Esophagus mucosa (tissue), 1 donor: ENCODE data around the gene LTBP1. TPM values are rescaled to one million over a fixed set of nuclear protein-coding genes. Genes with fewer than 3 reads are reported as not detected.
"Not testable (repeated sequence)": the region's sequence is repeated elsewhere in the genome, so short reads cannot be mapped to it uniquely, and the experiment has no call there.

Source experiments
- ATAC-seq: fragments of 200-7000 bp; cut with Tn5 transposase; one replicate; pipeline ENCODE4 v1.9.1; 2020
- total RNA-seq: library from RNA; stranded (reverse); gene quantifications from one replicate; pipeline ENCODE4 v1.2.4, GENCODE V29; 2023
- donor health status: DM: yes; HTN: yes; CAD: no.

The LTBP1 gene
- total RNA-seq, 1 donor from 2014 or later: 33.8 TPM

DNA sequence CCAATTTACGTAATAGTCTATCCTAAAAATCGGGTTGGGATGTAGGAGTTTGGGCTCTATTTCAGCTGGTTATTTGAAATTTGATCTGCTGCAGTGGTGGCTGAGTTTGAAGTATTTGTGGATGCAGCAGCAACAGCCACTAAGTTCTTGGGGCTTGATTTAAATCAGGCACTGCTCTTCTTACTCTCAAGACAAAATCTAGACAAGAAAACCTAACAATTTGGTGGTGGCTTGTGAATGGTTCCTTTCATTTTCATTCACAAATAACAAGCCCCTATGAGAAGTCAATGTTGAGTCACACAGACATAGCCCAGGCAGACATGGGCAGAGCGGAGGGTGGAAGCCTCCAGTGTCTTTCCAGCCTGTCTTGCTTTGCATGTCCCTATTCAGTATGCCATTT is 199.3 kb downstream of the LTBP1 start:
- ATAC-seq: no peak

DNA sequence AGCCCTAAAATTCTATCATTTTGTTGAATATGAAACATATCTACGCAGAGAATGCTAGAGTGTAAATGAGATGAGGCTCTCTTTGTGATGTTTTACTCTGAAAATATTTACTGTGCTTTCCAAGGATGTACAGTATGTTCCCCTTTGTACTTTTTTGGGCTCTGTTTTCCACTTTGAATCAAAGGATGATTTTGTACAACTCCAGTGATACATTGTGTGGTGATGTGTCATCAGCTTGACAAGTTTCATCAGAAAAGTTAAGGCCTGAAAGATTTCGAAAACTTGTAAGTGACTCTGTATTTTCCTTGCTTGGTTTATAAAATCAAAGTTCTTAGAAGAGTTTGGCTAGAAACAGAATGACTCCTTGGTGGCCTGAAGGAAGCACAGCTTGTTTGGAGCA is 206.3 kb downstream of the LTBP1 start:
- ATAC-seq: peak; percentile 61

DNA sequence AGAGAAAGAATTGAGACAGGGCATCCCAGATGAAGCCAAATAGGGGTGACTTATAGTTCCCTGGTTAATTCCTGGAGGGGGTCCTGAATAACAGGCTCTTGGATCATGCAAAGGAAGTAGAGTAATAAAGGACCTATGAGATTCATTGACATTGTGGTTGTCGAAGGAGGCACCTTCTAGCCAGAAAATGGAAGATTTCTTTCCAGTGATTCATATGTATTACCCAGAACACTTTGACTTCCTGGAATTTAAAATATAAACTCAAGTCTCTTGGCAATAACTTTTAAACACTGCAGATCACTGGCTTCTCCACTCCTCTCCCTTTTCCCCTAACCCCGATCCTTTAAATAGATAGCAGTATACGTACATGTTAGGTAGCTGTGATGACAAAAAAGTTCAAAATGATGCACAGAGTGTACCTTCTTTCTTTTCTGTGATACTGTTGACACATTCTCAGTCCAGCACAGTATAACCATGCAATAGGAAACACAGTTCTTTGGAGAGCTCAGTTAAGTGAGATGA is 211.8 kb downstream of the LTBP1 start:
- peak; percentile 82 for ATAC-seq

GRCh38 chr2:33160191-33160590 is 213.4 kb downstream of the LTBP1 start:
- no peak for ATAC-seq

GRCh38 chr2:33166287-33166881 is 219.6 kb downstream of the LTBP1 start:
- ATAC-seq: no peak

DNA sequence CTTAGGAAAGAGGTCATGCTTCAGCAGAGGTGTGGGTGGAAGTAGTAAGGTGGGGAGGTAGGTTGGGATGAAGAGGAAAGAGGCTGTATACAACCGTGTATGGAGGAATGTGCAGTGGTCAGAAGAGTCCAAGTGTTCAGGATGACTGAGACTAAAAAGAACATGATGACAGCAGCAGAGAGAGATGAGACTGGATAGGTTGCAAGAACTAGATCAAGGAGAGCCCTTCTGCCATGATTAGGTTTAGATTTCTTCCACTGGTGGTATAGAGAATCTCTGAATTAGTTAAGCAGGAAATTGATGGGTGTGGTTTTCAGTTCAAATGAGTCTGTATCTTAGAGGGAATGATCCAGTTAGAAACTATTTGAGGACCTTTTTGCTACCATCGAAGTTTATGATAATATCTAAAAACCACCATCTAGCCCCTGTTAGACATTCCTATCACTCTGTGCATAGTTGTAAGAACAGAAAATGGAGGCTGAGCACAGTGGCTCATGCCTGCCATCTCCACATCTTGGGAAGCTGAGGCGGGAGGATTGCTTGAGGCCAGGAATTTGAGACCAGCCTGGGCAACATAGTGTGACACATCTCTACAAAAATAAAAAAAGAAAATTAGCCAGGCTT is 221.0 kb downstream of the LTBP1 start:
- no peak for ATAC-seq

DNA sequence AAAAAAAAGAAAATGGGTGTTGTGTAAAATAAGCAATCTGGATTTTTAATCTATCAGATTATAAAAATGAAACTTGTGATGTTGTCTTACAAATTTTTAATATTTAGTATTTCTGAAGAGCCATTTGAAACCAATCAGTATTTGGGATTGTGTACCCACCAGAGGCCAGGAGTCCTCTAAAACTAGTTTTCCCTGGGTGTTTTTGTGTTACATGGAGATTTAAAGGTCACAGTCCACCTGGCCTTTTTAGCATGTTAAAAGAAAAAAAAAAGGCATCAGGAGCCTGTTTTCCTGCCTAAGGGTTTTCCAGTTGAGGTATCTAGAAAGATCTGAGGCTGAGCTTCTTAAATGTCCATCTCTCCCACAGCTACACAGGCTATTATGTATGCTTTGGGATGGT is 221.7 kb downstream of the LTBP1 start:
- ATAC-seq: no peak

GRCh38 chr2:33168922-33169321 is 222.2 kb downstream of the LTBP1 start:
- ATAC-seq: no peak

DNA sequence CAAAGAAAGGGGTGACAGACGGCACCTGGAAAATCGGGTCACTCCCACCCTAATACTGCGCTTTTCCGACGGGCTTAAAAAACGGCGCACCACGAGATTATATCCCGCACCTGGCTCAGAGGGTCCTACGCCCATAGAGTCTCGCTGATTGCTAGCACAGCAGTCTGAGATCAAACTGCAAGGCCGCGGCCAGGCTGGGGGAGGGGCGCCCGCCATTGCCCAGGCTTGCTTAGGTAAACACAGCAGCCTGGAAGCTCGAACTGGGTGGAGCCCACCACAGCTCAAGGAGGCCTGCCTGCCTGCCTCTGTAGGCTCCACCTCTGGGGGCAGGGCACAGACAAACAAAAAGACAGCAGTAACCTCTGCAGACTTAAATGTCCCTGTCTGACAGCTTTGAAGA is 223.5 kb downstream of the LTBP1 start:
- ATAC-seq: not testable (repeated sequence)

DNA sequence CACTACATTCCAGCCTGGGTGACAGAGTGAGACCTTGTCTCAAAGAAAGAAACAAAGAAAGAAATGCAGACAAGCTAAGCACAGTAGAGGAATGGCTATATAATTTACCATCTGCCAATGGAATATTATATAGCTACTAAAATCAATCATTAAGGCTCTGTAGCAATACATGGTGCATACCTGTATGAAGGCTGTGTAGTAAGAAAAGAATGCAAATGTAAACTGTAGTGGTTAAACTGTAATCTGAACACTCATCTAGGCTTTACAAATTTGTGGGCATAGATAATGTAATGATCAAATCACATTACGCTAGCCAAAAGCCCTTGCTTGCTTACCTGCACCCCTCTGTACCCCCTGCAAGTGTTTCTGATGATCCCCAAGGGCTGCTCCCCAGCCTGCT is 230.9 kb downstream of the LTBP1 start:
- no peak for ATAC-seq

GRCh38 chr2:33178209-33178608 is 231.5 kb downstream of the LTBP1 start:
- ATAC-seq: no peak

DNA sequence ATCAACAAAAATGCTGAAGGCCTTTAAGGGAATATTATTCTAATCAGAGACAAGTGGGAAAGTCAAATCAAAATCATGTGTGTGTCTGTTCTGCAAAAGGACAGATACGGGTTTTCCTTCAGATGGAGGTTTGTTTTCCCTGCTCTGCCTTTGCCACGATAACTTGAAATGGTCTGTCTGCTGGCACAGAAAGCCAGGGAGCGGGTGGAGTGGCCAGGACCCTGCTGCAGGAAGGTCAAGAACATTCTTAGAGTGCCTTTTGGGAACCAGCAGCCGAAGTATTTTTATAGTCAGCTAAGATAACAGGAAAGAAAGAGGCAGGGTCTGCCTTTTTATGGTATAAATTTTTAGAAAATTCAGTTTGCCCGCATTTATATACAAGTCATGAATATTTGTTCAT is 234.2 kb downstream of the LTBP1 start:
- ATAC-seq: no peak

GRCh38 chr2:33181466-33181865 is 234.7 kb downstream of the LTBP1 start:
- no peak for ATAC-seq

DNA sequence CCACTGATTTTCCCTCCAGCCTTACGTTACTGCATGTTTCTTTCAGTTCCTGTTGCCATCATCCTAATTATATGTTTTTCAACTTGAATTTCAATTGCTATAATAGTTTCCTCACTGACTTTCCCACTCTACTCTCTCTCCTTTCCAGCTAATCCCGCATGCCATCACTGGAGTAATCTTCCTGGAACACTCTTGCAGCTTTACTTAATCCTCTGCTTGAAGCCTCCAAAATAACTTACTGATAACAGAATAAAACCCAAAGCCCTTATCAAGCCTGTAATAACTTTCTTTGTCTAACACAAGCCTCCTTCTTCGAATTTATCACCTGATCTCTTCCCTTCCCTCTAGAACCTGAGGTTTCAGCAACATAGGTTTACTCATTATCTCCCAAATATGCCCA is 237.3 kb downstream of the LTBP1 start:
- ATAC-seq: no peak

DNA sequence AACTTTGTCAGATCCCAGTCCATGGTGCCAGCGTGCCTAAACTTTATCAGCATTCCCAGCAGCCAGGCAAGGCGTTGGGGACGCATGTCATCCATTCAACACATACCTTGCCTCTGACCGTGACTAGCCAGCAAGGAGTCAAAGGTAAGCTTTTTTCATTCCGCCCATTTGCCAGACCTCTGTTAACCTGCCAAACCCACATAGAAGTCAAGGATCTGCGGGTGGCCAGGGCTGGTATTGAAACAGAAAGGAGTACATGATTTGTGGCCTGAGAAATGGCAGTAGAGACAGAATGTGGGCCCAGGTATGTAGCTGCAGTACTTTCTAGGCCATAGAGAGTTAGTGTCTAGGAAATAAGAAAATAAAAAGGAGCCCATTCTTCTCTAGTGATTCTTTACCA is 240.2 kb downstream of the LTBP1 start:
- no peak for ATAC-seq

- no peak for ATAC-seq
These were observed 242.0 kb downstream of the LTBP1 start for GRCh38 chr2:33188799-33189198.

DNA sequence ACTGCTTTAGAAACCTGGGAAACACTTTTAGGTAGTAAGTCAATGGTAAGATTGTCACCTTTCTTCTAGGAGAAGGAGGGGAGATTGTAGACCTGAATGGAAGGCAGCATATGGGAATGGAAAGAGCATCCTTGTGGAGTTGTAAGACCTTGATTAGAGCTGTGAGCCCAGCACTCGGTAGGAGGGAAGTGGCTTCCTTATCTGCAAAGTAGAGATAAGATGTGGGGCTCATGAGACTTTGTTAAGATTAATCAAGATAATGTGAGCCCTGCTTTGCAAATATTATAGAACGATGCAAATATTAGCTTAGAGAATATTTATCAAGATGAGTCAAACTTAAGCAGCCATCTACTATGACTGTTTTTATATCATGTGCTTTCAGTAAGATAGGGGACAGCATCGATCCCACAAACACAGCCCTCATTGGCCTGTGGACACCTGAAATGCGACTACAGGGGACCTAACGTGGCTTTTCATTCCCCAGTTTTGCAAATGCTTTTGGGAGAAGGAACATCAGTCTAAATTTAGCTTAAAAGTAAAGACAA is 243.7 kb downstream of the LTBP1 start:
- ATAC-seq: no peak

- ATAC-seq: no peak
These were observed 249.1 kb downstream of the LTBP1 start for GRCh38 chr2:33195891-33196290.

DNA sequence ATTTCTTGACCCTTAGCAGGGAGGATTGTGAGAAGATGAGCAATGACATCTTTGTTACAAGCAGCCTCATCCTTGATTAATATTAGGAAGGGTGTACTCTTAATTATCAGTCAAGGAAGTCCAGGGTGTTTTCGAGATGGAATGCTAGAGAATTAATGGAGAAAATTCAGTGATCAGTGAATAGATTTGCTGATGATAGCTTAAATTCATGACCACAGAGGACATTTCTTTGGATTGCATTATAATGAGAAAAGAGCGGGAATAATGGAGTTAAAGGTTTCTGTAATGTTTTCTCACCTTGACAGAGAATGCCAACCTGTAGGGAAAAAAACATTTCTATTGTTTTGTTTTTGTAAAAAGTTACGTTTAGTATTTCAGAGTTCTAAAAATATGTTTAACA is 249.9 kb downstream of the LTBP1 start:
- ATAC-seq: no peak

- ATAC-seq: no peak
These were observed 250.6 kb downstream of the LTBP1 start for GRCh38 chr2:33197198-33197938.

DNA sequence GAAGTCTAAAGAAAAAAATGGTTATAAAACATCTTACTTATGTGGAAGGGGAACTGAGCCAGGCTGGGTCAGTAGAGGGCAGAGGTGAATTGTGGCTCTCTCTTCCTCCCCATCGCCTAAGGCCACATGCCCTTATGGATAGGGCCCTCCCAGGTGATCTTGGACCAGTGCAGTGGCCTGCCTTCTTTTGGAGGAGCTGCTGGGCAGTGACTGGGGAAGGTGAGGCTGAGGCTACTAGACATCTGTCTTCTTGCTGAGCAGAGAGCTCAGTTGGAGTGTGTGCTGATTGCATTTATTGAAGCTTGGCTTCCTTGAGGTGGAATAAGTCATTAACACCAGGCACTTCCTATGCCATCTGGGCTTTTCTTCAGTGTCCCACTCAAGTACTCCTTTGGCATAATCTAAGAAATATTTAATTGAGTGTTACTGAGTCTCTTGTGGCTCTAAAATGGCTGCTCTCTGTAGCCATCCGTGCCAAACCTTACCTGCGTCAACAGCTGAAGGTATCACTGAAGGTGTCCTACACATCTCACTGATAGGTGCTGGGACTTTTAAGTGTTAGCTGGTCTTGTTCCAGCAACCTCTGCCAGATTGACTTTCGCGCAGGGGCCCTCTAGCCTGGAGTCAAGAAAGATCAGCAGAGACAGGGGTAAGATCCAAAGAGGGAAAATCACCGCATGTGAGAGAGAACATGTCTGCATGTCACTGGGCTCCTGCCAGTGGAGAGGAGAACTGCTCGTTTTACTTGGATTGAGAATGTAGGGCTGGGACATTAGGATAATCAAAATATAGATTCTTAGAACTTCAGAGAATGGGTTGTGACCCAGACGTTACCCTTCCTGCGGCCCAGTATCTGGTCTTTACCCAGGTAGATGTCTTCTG is 256.1 kb downstream of the LTBP1 start:
- ATAC-seq: no peak

- no peak for ATAC-seq
These were observed 258.2 kb downstream of the LTBP1 start for GRCh38 chr2:33204945-33205344.
